HepG2 (cell line): Measurements from ENCODE around the gene IL17RC. TPM values are rescaled to one million over a fixed set of nuclear protein-coding genes. Genes with fewer than 3 reads are reported as not detected.

ENCODE experiments used
- BCLAF1 ChIP-seq: fragments of 450-650 bp; IDR thresholded peaks from 2 replicates; pipeline ENCODE4 v1.6.1; 2017; ENCODE audit warnings: mild to moderate bottlenecking
- GTF3A ChIP-seq: sonication (generic); formaldehyde crosslinking; conservative IDR thresholded peaks from 2 replicates; pipeline ENCODE4 v1.4.0; 2020; ENCODE audit warnings: mild to moderate bottlenecking, missing genetic modification reagents
- HNRNPH1 ChIP-seq: fragments of 200-400 bp; formaldehyde crosslinking; optimal IDR thresholded peaks from 2 replicates; pipeline ENCODE3; 2017; ENCODE audit warnings: mild to moderate bottlenecking, low read depth, low read length
- HOXA7 ChIP-seq: sonication (generic); formaldehyde crosslinking; IDR thresholded peaks from 2 replicates; pipeline ENCODE4 v1.8.1; 2022; ENCODE audit warnings: mild to moderate bottlenecking, missing genetic modification reagents, moderate library complexity
- PPARG ChIP-seq: conservative IDR thresholded peaks from 2 replicates; pipeline ENCODE4 v1.6.1; 2016; ENCODE audit warnings: missing biosample characterization, missing genetic modification reagents
- TBP ChIP-seq: sonication (generic); formaldehyde crosslinking; IDR thresholded peaks from 2 replicates; pipeline ENCODE4 v1.5.0; 2020; ENCODE audit warnings: missing genetic modification reagents
- TCF7L2 ChIP-seq: IDR thresholded peaks from 2 replicates; pipeline ENCODE4 v1.6.1; 2011; ENCODE audit warnings: mild to moderate bottlenecking, low read depth, low read length, moderate library complexity
- ZBTB10 ChIP-seq: sonication (generic); formaldehyde crosslinking; IDR thresholded peaks from 2 replicates; pipeline ENCODE4 v1.4.0; 2020; ENCODE audit warnings: missing genetic modification reagents, borderline replicate concordance
- ZNF441 ChIP-seq: sonication (generic); formaldehyde crosslinking; IDR thresholded peaks from 2 replicates; pipeline ENCODE4 v1.7.0; 2021; ENCODE audit warnings: missing genetic modification reagents, borderline replicate concordance
- ZNF562 ChIP-seq: sonication (generic); formaldehyde crosslinking; IDR thresholded peaks from 2 replicates; pipeline ENCODE4 v1.8.0; 2022; ENCODE audit warnings: missing genetic modification reagents, borderline replicate concordance
- ZNF761 ChIP-seq: sonication (generic); formaldehyde crosslinking; conservative IDR thresholded peaks from 2 replicates; pipeline ENCODE4 v1.4.0; 2020; ENCODE audit warnings: mild to moderate bottlenecking, missing genetic modification reagents
- ZNF780A ChIP-seq: sonication (generic); formaldehyde crosslinking; IDR thresholded peaks from 2 replicates; pipeline ENCODE4 v1.8.0; 2022; ENCODE audit warnings: mild to moderate bottlenecking, missing genetic modification reagents, moderate library complexity
- polyA plus RNA-seq, 8 experiments: library from polyadenylated mRNA; depleted of rRNA in 3 of 8; stranded (reverse) in 7 of 8; unstranded in 1 of 8; fragments of >200 nt; fragmentation: Illumina TruSeq in 4 of 8; extraction: Trizol in 4 of 8; gene quantifications; 2 replicates each; pipeline versions ENCODE4 v1.2.1 to v1.2.3, GENCODE V29; 2011 to 2016; ENCODE audit warnings: low read depth in 4 of 8, missing spikeins in 1 of 8, mixed read lengths in 1 of 8; ENCODE audit not compliant: insufficient read depth in 1 of 8
- total RNA-seq, 5 experiments: library from RNA; depleted of rRNA; stranded (reverse); fragments of >200 nt; fragmentation: Illumina TruSeq; extraction: Trizol; gene quantifications; 2 replicates each; pipeline ENCODE4 v1.2.3, GENCODE V29; 2016; ENCODE audit warnings: low read depth in 1 of 5
- TF ChIP-seq, protein P1 (sequence below), 2 experiments: fragments of 450-650 bp in 1 of 2; sonication (generic) in 1 of 2; formaldehyde crosslinking in 1 of 2; IDR thresholded peaks; 2 replicates each; pipeline versions ENCODE4 v1.6.1 to v1.8.0; 2016 to 2022; ENCODE audit warnings: antibody characterized with exemption in 1 of 2, mild to moderate bottlenecking in 1 of 2, missing genetic modification reagents in 1 of 2

IL17RC gene
- total and polyA plus RNA-seq, 2 of the 13 experiments (the other 11 are each of a cell fraction or from before 2014, with no cell fraction given): 20.7 to 24.0 TPM

- TF ChIP-seq, protein P1, sequence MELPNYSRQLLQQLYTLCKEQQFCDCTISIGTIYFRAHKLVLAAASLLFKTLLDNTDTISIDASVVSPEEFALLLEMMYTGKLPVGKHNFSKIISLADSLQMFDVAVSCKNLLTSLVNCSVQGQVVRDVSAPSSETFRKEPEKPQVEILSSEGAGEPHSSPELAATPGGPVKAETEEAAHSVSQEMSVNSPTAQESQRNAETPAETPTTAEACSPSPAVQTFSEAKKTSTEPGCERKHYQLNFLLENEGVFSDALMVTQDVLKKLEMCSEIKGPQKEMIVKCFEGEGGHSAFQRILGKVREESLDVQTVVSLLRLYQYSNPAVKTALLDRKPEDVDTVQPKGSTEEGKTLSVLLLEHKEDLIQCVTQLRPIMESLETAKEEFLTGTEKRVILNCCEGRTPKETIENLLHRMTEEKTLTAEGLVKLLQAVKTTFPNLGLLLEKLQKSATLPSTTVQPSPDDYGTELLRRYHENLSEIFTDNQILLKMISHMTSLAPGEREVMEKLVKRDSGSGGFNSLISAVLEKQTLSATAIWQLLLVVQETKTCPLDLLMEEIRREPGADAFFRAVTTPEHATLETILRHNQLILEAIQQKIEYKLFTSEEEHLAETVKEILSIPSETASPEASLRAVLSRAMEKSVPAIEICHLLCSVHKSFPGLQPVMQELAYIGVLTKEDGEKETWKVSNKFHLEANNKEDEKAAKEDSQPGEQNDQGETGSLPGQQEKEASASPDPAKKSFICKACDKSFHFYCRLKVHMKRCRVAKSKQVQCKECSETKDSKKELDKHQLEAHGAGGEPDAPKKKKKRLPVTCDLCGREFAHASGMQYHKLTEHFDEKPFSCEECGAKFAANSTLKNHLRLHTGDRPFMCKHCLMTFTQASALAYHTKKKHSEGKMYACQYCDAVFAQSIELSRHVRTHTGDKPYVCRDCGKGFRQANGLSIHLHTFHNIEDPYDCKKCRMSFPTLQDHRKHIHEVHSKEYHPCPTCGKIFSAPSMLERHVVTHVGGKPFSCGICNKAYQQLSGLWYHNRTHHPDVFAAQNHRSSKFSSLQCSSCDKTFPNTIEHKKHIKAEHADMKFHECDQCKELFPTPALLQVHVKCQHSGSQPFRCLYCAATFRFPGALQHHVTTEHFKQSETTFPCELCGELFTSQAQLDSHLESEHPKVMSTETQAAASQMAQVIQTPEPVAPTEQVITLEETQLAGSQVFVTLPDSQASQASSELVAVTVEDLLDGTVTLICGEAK (IDR thresholded peaks at IDR 0.05): no peak
- TF ChIP-seq, protein P1 (CRISPR knock-in tag; IDR thresholded peaks at IDR 0.05): no peak
- TF ChIP-seq TCF7L2: no peak
- TF ChIP-seq ZNF441: peak; percentile 52; the same call in 1 of the 2 replicates
- 0 out of 2 replicates have a peak, but pooled peaks have one; percentile 30 for TF ChIP-seq PPARG
- TF ChIP-seq HOXA7 (CRISPR knock-in tag): no peak
- peak; percentile 87; the same call in 1 of the 2 replicates for TF ChIP-seq ZNF761 (CRISPR knock-in tag)
- no peak for TF ChIP-seq BCLAF1
- TF ChIP-seq ZNF780A (CRISPR knock-in tag): no peak
- no peak for TF ChIP-seq TBP (CRISPR knock-in tag)
- no peak for TF ChIP-seq GTF3A (CRISPR knock-in tag)
- TF ChIP-seq ZNF562 (CRISPR knock-in tag): no peak
- no peak for TF ChIP-seq ZBTB10 (CRISPR knock-in tag)
- no peak for TF ChIP-seq HNRNPH1
Observed at GRCh38 chr3:9897408-9898372, 19.2 kb upstream of the IL17RC start (continued).
